GM19468 (cell line): ENCODE data around the gene LKAAEAR1.

Source experiments
- ATAC-seq: cut with Tn5 transposase; IDR thresholded peaks from one replicate; pipeline ENCODE4 v1.9.1; 2021; ENCODE audit warnings: mild to moderate bottlenecking, moderate library complexity, moderate number of reproducible peaks; ENCODE audit not compliant: unreplicated experiment; ENCODE audit errors: extremely low read depth

LKAAEAR1 gene

DNA sequence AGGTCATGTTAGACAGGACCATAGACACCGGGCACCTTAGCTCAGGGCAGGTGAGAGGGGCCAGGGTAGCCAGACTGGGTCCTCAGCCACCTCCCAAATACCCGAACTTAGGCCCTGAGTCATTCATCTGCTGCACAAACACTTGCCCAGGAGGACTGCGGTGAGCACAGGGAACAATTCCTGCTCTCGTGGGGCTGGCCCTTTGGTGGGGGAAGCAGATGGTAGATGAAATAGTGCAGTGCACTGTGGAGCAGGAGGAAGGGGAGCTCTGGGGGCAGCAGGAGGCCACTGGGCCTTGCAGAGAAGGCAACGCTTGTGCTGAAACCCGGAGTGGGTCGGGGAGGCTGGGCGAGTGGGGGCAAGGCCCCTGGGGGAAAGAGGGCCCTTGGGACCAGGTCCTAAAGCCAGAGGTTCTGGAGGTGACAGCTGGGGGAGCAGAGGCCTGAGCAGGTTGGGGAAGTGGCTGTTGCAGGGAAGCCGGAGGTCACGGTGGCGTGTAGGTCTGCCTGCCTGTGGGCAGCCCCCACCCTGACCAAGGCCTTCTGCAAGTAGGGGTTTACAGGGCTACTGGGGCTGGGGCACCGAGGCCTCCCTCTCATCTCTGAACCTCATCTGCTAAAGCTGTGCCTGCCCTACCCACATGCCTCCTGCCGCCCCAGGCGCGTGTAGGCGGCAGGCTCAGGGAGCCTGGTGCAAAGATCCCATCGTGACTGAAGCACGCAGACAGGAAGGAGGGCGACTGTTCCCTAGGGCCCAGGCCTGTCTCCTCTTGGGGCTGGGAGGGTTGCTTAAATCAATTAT is 27.8 kb upstream of the LKAAEAR1 start:
- no peak for ATAC-seq

DNA sequence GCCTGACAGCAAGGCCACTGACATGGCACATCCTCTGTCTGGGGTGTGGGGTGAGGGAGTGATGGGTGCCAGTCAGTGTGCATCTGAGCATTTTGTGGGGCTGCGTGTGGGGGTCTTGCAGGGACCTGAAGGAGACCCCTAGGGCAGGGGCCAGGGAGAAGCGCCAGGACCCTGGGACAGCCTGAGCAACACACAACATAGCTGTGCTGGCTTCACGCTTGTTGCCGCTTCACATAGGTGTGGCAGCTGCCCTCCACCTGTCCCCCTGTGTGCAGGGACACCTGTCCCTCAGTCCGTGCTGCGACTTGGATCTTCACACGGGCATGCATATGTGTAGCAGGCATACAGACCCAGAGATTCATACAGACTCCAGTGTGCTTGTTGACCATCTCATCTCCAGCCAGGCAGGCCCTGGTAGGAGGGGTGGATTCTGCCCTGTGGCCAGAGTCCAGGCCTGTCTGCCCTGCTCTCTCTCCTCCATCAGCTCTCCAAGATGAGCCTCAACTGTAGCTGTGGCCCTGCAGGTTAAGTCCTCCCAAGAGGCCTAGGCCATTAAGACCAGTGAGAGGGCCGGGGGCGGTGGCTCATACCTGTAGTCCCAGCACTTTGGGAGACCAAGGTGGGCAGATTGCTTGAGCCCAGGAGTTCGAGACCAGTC is 26.3 kb upstream of the LKAAEAR1 start:
- no peak for ATAC-seq

DNA sequence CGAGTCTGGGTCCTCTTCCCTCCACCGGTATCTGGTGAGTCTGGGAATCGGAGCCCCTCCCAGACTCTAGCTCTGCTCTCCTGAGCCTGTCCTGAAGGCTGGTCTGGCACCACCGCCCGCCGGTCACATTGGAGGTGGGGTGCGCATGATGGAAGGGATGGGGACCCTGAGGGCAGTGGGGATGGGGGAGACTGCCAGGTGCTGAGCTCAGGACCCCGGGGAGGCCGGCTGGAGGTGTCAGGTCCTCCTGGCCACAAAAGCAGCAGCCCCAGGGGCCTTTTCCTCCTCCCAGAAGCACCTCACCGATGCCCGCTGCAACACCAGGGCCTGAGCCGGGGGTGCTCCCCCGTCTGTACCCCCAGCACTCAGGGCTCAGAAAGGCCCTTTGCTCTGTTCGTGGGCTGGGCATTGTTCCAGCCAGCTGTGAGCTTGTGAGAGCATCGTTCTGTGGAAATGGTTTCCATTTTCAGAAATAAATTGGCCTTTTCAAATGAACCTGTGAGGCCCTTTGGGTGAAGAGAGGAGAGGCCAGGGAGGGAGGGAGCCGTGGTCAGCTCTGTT is 25.7 kb upstream of the LKAAEAR1 start:
- no peak for ATAC-seq

DNA sequence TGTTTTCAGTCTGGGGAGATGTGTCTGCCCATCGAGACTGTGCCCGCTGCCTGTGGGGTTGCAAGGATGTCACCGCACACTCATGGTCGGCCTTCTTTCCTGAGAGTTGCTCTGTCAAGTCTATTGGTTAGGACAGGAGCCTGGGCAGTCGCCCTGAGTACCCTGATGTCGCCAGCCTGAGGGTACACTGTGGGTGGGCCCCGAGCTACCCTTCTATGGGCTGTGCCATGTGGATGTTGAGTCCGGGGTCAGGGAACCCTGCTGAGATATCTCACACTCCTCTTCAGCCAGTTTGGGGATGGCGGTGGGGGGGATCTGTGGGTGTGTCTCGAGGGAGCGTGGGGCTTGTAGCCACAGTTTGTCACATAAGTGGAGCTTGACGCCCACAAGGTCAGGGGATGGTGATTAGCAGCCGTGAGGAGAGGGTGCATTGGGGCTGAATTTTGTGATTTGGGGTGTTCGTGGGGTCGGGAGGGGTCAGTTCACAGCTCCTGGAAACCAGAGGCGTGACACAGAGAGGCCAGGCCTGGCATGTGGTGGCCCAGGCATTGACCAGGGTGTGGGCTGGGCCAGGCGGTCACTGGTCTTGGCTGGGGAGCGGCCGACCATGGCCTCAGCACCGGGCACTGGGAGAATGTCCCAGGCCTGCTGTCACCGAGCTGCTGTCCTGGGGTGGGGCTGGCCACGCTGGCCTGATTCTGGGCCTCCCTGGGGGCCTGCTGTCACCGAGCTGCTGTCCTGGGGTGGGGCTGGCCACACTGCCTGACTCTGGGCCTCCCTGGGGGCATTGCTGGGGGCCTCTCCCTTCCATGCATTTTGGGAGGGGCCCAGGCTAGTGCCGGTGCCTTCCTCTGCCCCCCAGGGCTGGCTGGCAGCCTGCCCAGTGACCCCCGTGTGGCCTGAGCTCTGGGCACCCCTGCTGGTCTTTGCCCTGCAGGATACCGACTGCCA is 24.8 kb upstream of the LKAAEAR1 start:
- ATAC-seq, result no peak

DNA sequence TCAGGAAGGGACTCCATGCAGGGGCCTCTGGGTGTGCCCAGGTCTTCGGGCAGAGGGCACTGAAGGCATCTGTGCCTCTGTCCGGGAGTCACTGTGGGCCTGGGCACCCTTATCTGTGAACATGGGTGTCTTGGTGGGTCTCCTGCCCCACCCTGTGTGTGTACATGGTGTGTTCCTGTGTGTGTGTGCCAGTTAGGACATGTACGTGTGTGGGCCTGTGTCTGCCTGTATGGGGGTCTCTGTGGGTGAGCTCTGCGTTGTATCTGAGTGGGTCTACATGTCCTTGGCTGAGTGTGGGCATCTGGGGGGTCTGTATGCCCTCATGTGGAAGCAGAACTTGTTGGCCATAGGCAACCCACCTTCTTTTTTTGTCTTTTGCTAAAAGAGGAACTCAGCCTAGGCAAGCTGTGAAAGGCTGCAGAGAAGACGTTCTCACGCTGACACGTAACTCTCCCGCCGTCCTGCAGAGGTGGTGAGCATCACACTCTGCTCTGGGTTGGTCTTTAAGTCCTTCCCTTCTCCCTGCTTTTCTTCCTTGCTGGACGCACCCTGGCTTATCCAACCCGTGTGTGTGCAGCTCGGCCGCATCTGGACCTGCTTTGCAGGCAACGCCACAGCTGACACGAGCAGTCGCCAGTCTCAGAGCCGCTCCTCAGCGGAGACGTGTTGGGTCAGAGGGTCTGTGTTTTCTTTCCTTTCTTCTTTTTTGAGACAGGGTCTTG is 23.7 kb upstream of the LKAAEAR1 start:
- no peak for ATAC-seq

DNA sequence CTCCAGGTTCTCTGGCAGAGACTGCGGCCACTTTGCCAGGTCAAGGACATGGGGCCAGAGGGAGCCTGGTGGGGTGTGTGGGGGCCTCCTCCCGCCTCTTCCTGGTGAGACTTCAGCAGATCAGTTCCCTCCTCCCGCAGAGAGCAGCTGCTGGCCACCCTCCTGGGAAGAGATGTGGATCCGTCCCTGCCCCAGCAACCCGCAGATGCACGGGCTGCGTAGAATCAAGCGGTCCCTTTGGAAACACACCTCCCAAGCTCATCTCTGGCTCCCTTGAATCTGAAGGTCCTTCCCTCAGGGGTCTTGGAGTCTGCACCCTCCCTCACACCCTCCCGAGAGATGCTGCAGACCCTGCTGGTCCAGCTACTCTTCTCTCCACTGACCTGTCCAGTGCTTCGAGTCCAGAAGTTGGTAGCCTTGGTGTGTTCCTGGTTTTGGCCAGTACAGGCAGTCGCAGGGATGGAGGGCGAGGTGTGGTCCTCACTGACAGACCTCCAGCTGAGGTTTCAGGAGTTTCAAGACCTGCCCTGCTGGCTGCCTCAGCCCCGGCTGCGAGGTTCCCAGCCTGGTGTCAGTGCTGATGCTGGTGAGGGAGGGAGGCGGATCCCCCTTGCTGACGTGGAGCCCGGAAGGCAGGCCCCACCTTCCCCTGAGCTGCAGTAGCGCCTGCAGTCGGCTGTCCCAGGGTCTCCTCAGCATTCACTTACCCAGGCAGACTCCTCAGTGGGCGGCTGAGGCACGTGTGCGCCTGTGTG is 23.0 kb upstream of the LKAAEAR1 start, which contains the start of gene NPBWR2:
NPBWR2 (minus strand) TSS at position 585 of the 755 bp plus-strand sequence. CDS start 734 bp downstream, outside the sequence.
- no peak for ATAC-seq

DNA sequence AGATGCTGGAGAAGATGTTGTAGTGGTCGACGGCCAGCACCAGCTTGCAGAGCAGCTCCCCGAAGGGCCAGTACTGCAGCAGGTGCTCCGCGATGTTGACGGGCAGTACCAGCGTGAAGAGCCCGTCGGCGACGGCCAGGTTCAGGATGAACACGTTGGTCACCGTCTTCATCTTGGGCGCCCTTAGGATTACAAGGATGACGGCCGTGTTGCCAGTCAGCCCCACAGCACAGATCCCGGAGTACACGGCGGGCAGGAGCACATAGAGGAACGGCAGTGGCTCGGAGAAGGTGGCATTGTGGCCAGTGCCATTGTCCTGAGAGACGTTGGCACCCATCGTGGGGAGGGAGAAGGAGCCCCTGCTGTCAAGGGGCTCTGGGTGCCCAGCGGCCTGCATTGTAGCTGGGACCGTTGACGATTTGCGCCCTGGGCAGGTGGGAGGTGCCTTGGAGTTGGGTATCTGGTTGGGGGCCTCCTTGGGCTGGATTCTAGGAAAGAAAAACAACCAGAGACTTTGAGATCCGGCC is 22.3 kb upstream of the LKAAEAR1 start:
- ATAC-seq, result no peak

DNA sequence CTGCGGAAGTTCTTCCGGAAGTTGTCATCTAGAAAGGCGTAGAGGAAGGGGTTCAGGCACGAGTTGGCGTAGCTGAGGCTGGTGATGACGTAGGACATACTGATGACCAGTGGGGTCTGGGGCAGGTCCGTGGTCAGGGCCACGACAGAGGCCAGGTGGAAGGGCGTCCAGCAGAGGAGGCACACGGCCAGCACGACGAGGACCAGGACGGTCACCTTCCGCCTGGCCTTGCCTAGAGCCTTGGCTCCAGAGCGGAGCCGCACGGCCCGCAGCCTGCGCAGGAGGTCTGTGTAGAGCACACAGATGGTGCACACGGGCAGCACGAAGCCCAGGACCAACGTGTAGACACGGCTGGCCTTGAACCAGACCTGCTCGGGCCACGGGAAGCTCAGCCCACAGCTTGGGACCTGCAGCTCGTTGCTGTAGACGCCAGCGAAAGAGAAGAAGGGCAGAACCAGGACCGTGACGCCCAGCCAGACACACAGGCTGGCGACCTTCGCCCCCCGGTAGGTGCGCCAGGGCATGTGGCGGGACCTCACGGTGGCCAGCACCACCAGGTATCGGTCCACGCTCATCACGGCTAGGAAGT is 21.7 kb upstream of the LKAAEAR1 start:
- no peak for ATAC-seq

DNA sequence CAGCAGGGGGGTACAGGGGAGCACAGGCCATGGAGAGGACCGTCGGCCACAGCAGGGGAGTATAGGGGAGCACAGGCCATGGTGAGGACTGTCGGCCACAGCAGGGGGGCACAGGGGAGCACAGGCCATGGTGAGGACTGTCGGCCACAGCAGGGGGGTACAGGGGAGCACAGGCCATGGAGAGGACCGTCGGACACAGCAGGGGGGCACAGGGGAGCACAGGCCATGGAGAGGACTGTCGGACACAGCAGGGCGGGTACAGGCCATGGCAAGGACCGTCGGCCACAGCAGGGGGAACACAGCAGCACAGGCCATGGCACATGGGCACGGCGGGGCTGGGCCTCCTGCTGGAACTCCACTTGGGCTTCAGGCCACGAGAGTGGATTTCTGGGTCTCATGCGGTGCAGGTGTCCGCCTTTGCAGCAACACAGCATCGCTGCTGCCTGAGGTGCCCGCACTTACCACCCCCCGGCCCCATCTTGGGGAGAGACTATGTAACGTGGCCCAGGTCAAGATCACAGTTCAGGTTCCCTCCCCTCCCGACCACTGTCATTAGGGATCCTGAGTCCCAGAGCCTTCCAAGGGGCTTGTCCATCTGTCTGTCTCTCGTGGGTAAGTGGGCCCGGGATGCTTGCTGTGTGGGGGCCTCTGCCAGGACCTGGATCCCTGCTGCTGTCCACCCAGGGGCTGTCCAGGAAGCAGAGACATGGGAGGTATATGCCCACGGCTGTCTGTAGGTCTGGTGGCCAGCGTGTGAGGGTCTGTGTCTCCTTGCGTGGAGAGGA is 20.7 kb upstream of the LKAAEAR1 start:
- ATAC-seq, result no peak

DNA sequence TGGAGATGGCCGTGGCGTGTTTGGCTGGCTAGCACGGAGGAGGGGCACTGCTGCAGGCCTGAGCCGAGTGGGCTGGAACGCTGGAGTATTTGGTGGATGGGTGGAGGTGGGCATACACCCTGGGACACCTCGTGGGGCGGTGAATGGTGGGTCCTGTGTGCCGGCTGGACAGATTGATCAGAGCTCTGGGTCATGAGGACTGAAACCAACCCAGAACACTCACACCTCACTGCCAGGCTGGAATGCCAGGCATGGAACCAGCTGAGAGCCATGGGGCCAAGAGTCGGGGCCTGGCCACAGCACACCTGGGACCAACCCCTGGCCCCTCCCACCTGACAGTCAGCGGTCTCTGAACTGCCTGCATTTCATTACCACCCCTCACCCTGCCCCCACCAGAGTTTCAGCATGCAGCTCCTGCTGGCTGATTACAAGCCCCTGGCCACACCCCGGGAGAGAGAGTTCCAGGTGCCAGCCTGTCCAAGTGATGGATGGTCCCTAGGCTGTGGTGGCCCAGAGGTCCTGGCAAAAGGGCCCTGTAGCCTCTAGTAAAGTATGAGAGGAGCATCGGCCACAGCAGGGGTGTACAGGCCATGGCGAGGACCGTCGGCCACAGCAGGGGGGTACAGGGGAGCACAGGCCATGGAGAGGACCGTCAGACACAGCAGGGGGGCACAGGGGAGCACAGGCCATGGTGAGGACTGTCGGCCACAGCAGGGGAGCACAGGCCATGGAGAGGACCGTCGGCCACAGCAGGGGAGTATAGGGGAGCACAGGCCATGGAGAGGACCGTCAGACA is 19.9 kb upstream of the LKAAEAR1 start:
- no peak for ATAC-seq

DNA sequence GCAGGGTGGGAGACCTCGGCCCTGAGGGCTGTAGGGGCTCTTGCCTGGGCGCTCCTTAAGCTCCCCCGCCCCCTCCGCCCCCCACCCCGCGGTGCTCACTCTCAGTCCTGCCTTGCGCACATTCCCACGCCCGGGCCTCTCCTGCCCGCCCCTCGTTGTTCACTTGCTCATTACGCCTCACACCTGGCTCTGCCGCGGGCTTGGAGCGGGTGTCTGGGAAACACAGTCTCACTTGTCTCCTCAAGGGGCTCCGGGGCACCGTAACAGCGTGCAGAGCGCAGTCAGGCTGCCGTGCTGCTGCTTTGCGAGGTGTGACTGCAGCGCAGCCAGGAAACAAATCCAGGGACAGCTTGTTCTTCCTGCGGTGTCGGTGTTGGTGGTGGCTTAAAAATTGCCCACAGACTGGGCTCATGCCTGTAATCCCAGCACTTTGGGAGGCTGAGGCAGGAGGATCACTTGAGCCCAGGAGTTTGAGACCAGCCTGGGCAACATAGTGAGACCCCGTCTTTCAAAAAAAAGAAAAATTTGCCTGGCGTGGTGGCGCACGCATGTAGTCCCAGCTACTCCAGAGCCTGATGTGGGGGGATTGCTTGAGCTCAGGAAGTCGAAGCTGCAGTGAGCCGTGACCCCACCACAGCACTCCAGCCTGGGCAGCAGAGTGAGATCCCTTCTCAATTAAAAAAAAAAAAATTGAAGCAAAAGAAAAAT is 18.6 kb upstream of the LKAAEAR1 start:
- no peak for ATAC-seq

DNA sequence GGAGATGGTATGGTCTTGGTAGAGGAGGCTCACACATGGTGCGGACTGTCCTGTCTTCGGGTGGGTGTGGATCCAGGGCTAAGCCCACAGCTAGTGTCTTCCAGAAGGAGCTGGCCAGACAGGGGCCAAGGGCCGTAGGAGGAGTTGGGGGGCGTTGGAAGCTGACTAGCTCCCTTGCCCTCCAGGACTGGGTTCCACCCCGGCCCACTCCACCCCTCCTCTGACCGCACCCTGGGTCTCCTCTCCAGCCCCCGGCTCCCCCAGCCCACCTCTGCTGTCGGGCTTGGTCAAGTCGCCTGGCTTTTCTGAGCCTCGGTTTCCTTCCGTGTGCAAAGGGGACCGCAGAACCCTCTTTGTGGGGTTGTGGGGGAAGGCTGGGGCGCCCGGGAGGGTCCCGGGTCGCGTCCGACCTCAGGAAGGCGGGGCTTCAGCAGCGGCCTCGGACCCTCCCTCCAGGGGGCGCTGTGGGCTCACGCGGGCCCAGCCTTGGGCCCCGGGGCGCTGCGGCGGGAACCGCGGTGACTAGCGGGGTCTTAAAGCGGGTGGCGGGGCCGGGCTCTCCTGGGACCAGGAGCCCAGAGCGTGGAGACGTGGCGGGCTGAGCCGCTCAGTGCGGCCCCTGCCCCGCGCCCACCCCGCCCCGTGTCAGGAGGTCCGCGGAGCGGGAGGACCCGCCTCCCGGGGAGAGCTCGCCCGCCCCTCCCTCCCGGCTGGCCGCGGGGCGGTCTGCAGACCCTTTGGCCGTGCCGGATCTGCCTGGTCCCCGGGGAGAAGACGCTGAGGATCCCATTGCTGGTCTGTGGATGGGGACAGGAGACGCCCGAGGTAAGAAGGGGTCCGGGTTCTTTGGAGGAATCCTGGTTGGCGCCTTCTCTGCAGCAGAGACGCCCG is 17.8 kb upstream of the LKAAEAR1 start:
- ATAC-seq, result no peak

DNA sequence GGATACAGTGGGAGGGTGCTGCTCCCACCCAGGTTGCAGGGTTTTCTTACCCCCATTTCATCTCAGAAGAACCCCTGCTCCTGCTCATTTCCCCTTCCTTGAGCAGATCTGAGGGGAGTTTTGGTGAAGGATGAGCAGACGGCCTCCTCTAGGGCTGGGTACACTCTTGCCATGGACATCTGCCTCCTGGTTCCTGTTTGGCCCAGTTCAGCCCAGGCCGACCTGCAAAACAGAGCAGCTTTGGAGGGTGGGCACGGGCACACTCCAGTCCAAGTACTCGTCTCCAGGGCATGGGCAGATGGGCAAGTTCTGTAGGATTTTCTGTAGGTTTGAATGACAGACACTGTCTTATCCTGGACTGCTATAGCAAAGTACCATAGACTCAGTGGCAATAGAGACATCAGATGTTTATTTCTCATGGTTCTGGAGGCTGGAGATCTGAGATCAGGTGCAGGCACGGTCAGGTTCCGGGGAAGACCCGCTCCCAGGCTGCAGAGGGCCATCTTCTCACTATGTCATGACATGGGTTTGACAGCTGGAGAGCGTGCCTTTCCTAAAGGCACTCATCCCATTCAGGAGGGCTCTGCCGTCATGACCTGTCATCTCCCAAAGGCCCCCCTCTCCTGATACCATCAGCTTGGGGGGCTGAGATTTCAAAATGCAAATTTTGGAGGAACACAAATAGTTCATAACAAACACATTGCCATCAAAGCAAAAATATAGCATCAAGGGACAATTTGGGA is 16.9 kb upstream of the LKAAEAR1 start:
- no peak for ATAC-seq

DNA sequence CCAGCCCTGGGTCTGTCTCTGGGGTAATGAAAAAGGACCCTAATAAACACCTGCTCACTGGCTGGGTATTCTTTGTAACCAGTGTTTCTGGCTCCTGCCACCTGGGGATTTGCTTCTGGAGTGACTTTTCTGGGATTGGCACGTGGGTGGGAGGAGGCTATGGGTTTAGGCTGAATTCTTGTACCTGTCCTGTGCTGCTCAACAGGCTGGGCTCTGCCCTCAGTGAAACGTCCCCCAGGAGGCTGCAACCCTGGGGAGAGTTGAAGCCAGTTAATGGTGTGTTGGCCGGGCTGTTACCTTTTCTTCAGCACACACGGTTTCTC is 16.3 kb upstream of the LKAAEAR1 start:
- no peak for ATAC-seq
